Measurements from ENCODE around the gene QSOX1.
"Not testable (repeated sequence)": the region's sequence is repeated elsewhere in the genome, so short reads cannot be mapped to it uniquely, and the experiment has no call there.

QSOX1 gene

GRCh38 chr1:180154325-180155181, at the start of gene QSOX1:
QSOX1 (plus strand) TSS chr1:180154869; CDS start chr1:180154908, 39 bp downstream.
- DNase-seq (ENCODE audit: low spot score) = peak; percentile 99

GRCh38 chr1:180112091-180112490, 42.6 kb upstream of the QSOX1 start:
- DNase-seq (ENCODE audit: low spot score) = no peak

- DNase-seq (ENCODE audit: low spot score) = no peak
These were observed 41.6 kb upstream of the QSOX1 start for GRCh38 chr1:180112984-180113647.

- DNase-seq (ENCODE audit: low spot score) = no peak
These were observed 40.2 kb upstream of the QSOX1 start for GRCh38 chr1:180114396-180114945.

DNA sequence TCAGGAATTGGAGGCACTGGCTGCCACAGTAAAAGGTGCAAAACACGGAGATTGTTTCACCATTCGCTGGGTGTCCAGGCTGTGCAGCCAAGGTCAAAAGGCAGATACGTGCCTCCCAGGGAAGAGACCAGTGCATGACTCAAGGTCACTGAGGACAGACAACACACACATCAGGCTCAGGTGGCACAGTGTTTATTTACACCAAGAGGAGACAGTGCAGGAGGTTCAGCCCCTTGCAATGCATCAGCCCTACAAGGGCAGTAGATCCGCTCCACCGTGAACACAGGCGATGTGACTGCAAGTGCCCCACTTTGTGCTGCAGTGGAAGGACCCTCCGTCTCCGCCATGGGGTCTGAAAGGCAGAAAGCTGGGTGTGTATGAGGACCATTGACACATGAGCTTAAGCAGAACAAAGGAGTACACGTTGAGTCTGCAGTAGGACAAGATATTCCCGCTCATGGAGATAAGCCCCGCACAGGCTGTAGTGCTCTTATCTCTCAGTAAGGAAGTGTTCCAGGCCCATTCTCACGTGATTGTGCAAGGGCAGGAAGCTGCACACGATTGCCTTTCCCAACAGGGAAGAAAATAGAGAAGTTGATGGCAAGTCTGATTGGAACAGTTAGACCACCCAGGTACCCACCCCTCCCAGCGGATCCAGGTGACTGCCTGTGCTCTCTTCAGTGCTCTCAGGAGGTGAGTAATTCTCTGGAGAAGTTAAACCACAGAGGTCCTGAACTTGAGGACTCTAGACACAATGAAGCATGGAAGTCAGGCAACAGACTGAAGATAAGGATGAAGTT, 37.5 kb upstream of the QSOX1 start:
- DNase-seq (ENCODE audit: low spot score) = no peak

GRCh38 chr1:180117764-180118116, 36.9 kb upstream of the QSOX1 start:
- no peak for DNase-seq (ENCODE audit: low spot score)

DNA sequence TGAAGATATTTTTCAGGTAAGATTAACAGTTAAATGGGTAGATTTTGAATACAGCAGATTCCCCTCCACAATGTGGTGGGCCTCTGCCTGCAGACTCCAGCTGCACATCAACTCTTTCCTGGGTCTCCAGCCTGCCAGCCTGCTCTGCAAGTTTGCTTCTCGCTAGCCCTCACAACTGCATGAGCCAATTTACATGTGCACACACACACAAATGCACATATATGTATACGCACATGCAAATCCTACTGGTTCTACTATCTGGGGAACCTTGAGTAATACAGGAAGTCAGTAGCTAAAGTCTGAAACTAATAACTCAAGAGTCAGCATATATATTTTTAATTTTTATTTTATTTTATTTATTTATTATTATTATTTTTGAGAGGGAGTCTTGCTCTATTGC, 34.8 kb upstream of the QSOX1 start:
- DNase-seq (ENCODE audit: low spot score) = no peak

DNA sequence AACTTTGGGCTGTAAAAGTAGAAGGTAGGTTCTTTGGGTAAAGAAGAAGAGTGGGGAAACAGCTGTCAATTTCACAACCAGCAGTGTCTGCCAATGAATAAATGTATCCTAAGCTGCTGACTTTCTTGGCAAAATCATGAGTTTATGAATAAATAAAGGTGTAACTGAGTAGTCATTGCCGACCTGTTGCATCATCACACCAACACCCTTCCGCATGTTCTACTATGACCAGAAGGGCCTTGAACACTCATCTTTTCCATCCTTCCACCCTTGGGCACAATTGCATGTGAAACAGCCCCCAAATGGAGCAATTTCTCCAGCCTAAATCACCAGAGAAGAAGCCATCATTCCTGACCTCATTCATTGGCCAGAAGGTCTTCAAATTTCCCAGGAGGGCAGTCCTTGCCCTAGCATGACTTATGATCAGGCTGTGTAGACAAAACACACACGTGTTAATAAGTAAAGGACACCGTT, 31.2 kb upstream of the QSOX1 start:
- no peak for DNase-seq (ENCODE audit: low spot score)

DNA sequence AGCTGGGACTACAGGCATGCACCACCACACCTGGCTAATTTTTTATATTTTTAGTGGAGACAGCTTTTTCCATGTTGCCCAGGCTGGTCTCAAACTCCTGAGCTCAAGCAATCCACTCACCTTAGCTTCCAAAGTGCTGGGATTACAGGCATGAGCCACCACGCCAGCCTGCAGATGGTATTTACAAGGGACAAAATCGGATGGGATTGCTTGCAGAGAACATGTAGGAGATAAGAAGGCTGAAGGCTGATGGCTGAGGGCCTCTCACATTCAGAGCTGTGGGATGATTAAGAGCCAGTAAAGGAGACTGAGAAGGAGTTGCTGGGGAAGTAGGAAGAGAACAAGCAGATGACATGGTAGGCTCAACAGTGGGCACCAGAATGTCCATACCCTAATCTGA, 24.0 kb upstream of the QSOX1 start:
- DNase-seq (ENCODE audit: low spot score) = no peak

DNA sequence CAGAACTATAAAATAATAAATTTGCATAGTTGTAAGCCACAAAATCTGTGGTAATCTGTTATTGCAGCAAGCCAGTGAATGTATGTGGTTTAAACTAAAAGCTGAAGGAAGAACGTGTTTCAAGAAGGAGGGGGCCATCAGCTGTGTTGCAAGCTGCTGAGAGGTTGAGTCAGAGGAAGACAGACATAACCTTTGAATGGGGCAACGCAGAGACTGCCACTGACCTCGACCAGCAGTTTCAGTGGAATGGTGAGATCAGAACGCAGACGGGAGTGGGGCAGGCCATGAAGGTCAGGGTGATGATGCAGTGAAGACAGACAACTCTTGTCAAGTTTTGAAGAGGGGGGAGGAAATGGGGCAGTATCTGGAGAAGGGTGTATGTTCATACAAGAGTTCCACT, 23.2 kb upstream of the QSOX1 start:
- no peak for DNase-seq (ENCODE audit: low spot score)

DNA sequence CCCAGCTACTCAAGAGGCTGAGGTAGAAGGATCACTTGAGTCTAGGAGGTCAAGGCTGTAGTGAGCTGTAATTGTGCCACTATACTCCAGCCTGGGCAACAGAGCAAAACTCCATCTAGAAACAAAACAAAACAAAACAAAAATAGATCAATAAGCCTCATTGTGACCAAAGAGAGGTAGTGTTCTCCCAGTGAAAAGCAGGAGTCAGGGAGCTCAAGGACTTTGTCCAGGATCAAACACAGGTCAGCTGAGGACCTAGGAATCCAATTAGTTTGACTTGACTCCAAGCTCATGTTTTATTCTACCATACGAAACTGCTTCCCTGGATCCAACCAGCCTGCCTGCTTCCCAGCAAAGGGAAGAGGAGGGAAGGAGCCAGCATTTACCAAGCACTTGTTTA, 21.5 kb upstream of the QSOX1 start:
- DNase-seq (ENCODE audit: low spot score) = no peak

- not testable (repeated sequence) for DNase-seq (ENCODE audit: low spot score)
These were observed 21.0 kb upstream of the QSOX1 start for GRCh38 chr1:180133688-180134087.

- no peak for DNase-seq (ENCODE audit: low spot score)
These were observed 19.1 kb upstream of the QSOX1 start for GRCh38 chr1:180135535-180135934.

- DNase-seq (ENCODE audit: low spot score) = no peak
These were observed 18.2 kb upstream of the QSOX1 start for GRCh38 chr1:180136331-180136967.

DNA sequence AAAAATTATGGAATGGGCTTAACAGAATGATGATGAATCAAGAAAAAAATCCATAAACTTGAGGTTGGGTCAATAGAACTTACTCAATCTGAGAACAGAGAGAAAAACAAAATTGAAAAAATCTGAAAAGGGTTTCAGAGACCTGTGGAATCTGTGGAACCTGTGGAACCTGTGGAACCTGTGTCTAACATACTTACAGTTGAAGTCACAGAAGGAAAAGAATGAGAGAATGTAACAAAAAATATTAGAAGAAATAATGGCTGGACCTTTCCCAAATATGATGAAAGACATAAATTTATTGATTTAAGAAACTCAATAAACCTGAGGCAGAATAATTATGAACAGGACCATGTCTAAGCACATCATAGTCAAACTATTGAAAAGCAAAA, 17.7 kb upstream of the QSOX1 start:
- no peak for DNase-seq (ENCODE audit: low spot score)

- no peak for DNase-seq (ENCODE audit: low spot score)
These were observed 16.9 kb upstream of the QSOX1 start for GRCh38 chr1:180137776-180138175.

- DNase-seq (ENCODE audit: low spot score) = no peak
These were observed 13.2 kb upstream of the QSOX1 start for GRCh38 chr1:180141381-180141934.

GRCh38 chr1:180143359-180143758, 11.3 kb upstream of the QSOX1 start:
- no peak for DNase-seq (ENCODE audit: low spot score)

DNA sequence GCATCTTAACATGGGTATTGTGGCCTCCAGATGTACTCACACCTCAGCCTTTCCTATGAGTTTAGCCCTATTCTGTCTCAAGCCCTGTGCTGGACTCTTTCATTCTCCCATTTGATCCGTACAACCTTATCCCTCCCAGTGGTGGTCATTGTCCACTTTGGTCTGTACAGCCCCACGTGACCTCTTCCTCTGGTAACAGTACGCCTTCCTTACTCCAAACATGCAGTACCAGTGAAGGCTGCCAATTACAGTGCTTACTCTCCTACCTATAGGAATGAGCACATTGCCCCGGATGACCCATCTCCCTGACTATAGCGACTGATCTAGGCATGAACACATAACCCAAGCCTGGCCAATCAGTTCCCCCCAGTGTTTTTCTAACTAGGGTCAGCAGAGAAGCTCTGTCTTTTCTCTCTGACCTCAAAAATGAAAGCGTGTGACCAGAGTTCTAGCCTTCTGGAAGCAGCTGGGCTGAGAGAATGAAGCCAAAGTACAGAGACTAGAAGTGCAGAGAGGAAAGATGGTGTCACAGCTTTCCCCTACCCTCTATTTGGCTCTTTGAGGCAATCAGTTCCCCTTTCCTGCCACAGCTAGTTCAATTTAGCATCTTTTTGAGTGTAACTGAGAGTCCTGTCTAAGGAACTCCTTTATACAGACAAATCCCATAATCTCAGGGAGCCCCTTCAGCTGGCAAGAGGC, 9.9 kb upstream of the QSOX1 start:
- DNase-seq (ENCODE audit: low spot score) = no peak

GRCh38 chr1:180145446-180145845, 9.2 kb upstream of the QSOX1 start:
- no peak for DNase-seq (ENCODE audit: low spot score)

- no peak for DNase-seq (ENCODE audit: low spot score)
These were observed 3.7 kb upstream of the QSOX1 start for GRCh38 chr1:180150982-180151381.

All from germinal center (tissue), 1 donor.